GM18868 (cell line): ENCODE data around the gene CD248.
A peak's percentile ranks its signal among the peaks of the same experiment; 100 is the strongest.
"Not testable (repeated sequence)": the region's sequence is repeated elsewhere in the genome, so short reads cannot be mapped to it uniquely, and the experiment has no call there.

Experiments
- ATAC-seq: cut with Tn5 transposase; IDR thresholded peaks from one replicate; pipeline ENCODE4 v1.9.1; 2021; ENCODE audit warnings: mild to moderate bottlenecking, moderate library complexity; ENCODE audit not compliant: unreplicated experiment

CD248 gene

GRCh38 chr11:66316849-66317251 lies at the start of gene CD248:
CD248 (minus strand) TSS chr11:66317044; CDS start chr11:66317027, 17 bp downstream.
- no peak for ATAC-seq

GRCh38 chr11:66365711-66366619 lies 49.1 kb upstream of the CD248 start:
- no peak for ATAC-seq

GRCh38 chr11:66365166-66365565 lies 48.3 kb upstream of the CD248 start:
- ATAC-seq, result no peak

- no peak for ATAC-seq
These were observed 47.1 kb upstream of the CD248 start for GRCh38 chr11:66363805-66364535.

GRCh38 chr11:66363187-66363601 lies 46.4 kb upstream of the CD248 start:
- ATAC-seq, result no peak

- ATAC-seq, result no peak
These were observed 45.8 kb upstream of the CD248 start for GRCh38 chr11:66362481-66363147.

GRCh38 chr11:66361502-66361941 lies 44.7 kb upstream of the CD248 start:
- ATAC-seq, result no peak

- ATAC-seq, result no peak
These were observed 43.7 kb upstream of the CD248 start for GRCh38 chr11:66360406-66361073.

GRCh38 chr11:66359662-66360087 lies 42.8 kb upstream of the CD248 start:
- no peak for ATAC-seq

GRCh38 chr11:66350560-66351235 lies 33.9 kb upstream of the CD248 start:
- not testable (repeated sequence) for ATAC-seq

- no peak for ATAC-seq
These were observed 32.2 kb upstream of the CD248 start for GRCh38 chr11:66349084-66349386.

GRCh38 chr11:66347425-66348276 lies 30.8 kb upstream of the CD248 start, which contains the start of gene B4GAT1:
B4GAT1 (minus strand) TSS chr11:66347629; CDS start chr11:66347545, 84 bp downstream.
- ATAC-seq, result peak; percentile 51

- no peak for ATAC-seq
These were observed 29.9 kb upstream of the CD248 start for GRCh38 chr11:66346476-66347424.

- ATAC-seq, result peak; percentile 14
These were observed 28.4 kb upstream of the CD248 start for GRCh38 chr11:66345316-66345649.

- ATAC-seq, result peak; percentile 66
These were observed 27.9 kb upstream of the CD248 start, which contains the start of gene BRMS1 for GRCh38 chr11:66344550-66345315. BRMS1 (minus strand) TSS chr11:66345104; CDS start chr11:66342234, 2,870 bp downstream.

GRCh38 chr11:66343176-66343575 lies 26.3 kb upstream of the CD248 start:
- ATAC-seq, result no peak

- ATAC-seq, result no peak
These were observed 24.8 kb upstream of the CD248 start for GRCh38 chr11:66341502-66342126.
